ENCODE results near the gene FBXL2.

DNA sequence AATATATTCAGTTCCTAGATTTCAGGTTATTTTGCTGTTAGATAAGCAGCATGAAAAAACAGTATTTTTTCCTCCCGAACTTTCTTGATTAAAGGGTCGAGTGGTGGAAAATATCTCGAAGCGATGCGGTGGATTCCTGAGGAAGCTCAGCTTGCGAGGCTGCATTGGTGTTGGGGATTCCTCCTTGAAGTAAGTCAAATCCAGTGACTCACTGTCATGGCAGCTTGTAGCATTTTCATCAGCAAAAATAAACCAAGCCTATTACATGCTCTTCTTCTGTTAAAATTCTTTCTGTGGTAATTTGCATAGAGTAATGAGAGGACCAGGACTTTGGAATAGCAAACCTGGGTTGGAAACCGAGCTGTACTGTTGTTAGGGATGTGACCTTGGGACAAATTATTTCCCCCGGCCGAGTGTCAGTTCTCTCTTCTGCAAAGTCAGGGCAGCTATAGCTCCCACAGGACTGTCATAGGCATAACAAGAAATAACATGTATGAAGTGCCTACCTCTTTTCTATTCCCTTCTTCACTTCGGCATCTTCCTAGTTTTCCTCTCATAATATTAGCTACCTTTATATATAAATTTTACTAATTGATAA is 87.4 kb downstream of the FBXL2 start:
- TF ChIP-seq, protein P1, sequence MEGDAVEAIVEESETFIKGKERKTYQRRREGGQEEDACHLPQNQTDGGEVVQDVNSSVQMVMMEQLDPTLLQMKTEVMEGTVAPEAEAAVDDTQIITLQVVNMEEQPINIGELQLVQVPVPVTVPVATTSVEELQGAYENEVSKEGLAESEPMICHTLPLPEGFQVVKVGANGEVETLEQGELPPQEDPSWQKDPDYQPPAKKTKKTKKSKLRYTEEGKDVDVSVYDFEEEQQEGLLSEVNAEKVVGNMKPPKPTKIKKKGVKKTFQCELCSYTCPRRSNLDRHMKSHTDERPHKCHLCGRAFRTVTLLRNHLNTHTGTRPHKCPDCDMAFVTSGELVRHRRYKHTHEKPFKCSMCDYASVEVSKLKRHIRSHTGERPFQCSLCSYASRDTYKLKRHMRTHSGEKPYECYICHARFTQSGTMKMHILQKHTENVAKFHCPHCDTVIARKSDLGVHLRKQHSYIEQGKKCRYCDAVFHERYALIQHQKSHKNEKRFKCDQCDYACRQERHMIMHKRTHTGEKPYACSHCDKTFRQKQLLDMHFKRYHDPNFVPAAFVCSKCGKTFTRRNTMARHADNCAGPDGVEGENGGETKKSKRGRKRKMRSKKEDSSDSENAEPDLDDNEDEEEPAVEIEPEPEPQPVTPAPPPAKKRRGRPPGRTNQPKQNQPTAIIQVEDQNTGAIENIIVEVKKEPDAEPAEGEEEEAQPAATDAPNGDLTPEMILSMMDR (conservative IDR thresholded peaks at IDR 0.05; ENCODE audit: low read length) = no peak
- TF ChIP-seq EZH2phosphoT487 (IDR thresholded peaks at IDR 0.05; ENCODE audit: borderline replicate concordance, low read depth, low read length) = no peak

Data from OCI-LY7 (cell line).